ENCODE measurements around the gene HEPHL1. TPM values are rescaled to one million over a fixed set of nuclear protein-coding genes. Genes with fewer than 3 reads are reported as not detected.
"Not testable (repeated sequence)": the region's sequence is repeated elsewhere in the genome, so short reads cannot be mapped to it uniquely, and the experiment has no call there.

The HEPHL1 gene
- total and polyA plus RNA-seq, 2 experiments from 2014 or later = 0.07 to 0.21 TPM

- no peak for TF ChIP-seq CTCF (conservative IDR thresholded peaks at IDR 0.05; ENCODE audit: low read depth in 2 of 2)
Observed at GRCh38 chr11:94154095-94154856, 133.1 kb downstream of the HEPHL1 start (continued).

DNA sequence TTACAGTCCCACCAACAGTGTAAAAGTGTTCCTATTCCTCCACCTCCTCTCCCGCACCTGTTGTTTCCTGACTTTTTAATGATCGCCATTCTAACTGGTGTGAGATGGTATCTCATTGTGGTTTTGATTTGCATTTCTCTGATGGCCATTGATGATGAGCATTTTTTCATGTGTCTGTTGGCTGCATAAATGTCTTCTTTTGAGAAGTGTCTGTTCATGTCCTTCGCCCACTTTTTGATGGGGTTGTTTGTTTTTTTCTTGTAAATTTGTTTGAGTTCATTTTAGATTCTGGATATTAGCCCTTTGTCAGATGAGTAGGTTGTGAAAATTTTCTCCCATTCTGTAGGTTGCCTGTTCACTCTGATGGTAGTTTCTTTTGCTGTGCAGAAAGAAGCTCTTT is 136.2 kb downstream of the HEPHL1 start:
- H3K27me3 ChIP-seq (ENCODE audit: insufficient read depth); H3K4me3 Mint-ChIP-seq; H3K27me3 Mint-ChIP-seq (ENCODE audit: insufficient read depth, low read depth, poor library complexity); DNase-seq (ENCODE audit: low spot score); H2AFZ ChIP-seq; H3F3A ChIP-seq (replicated peaks; ENCODE audit: low read depth); H3K4me3 ChIP-seq; ATAC-seq; H3K4me1 ChIP-seq (ENCODE audit: insufficient read depth); H3K4me2 ChIP-seq; H3K27ac Mint-ChIP-seq; H3K27ac ChIP-seq (ENCODE audit: low read depth); H3K4me1 Mint-ChIP-seq; H3K9me2 ChIP-seq (ENCODE audit: insufficient read depth): not testable (repeated sequence)
- peaks cover 16% of the 10 kb centered on the region for H3K36me3 ChIP-seq (ENCODE audit: insufficient read depth)
- peaks cover 80% of the 10 kb centered on the region for H3K36me3 Mint-ChIP-seq (ENCODE audit: low read depth)
- peaks cover 100% of the 10 kb centered on the region for H3K79me2 ChIP-seq (replicated peaks; ENCODE audit: insufficient read depth)
- peaks cover 44% of the 10 kb centered on the region for H3K9me3 Mint-ChIP-seq
- peaks cover 39% of the 10 kb centered on the region for H4K20me1 ChIP-seq (replicated peaks; ENCODE audit: insufficient read depth)

Small RNAs within 50 kb of the gene (small RNA-seq; reads per million reads assigned to genes)
- not detected for gene AP002795.1 (ENCODE audit: low replicate concordance)

Other genes starting within 250 kb of the HEPHL1 start
- 31.2 and 36.9 TPM in 2 replicates for gene MED17, start 237.1 kb upstream of the HEPHL1 start, total RNA-seq (2014; rRNA removed; shearing (Covaris generic))
- gene MED17, start 237.1 kb upstream of the HEPHL1 start, polyA plus RNA-seq (2016; fragmentation: Nextera tagmentation; extraction: Ambion mirVana) = 17.4 and 19.1 TPM in 2 replicates
- gene VSTM5, start 170.7 kb upstream of the HEPHL1 start, total RNA-seq (2014; rRNA removed; shearing (Covaris generic)) = 0.66 and 0.70 TPM in 2 replicates
- 0.21 and 0.37 TPM in 2 replicates for gene VSTM5, start 170.7 kb upstream of the HEPHL1 start, polyA plus RNA-seq (2016; fragmentation: Nextera tagmentation; extraction: Ambion mirVana)
- gene PANX1, start 107.5 kb downstream of the HEPHL1 start, total RNA-seq (2014; rRNA removed; shearing (Covaris generic)) = 28.9 and 40.8 TPM in 2 replicates
- gene PANX1, start 107.5 kb downstream of the HEPHL1 start, polyA plus RNA-seq (2016; fragmentation: Nextera tagmentation; extraction: Ambion mirVana) = 8.3 and 9.5 TPM in 2 replicates